Epithelial cell of prostate (primary cell): ENCODE data around the gene ARHGAP1.
A peak's percentile ranks its signal among the peaks of the same experiment; 100 is the strongest.

Experiments used
- DNase-seq: peaks from one replicate; pipeline ENCODE4 v3.0.0-alpha.2; 2011; ENCODE audit warnings: low read depth, low spot score
- H3K27ac ChIP-seq: fragments of 450-650 bp; 2 replicates; pipeline ENCODE4 v1.5.1; 2017; ENCODE audit warnings: mild to moderate bottlenecking

The ARHGAP1 gene

DNA sequence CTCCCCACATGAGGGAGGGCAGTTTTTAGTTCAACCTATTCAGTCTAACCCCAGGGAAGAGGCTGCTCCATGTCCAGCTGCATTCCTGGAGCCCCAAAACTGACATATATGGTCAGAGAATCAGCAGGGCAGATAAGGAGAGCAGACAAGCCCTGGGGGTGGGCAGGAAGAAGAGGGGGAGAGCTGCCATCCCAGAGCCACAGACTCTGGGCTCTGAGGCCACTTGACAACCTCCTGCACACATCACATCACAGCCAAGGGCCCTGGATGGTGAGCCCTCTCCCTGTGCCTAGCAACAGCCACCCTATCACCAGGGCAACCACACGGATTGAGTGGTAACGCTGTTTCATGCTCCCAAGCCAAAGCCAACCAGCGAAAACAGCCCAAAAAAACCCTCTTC lies 3.1 kb downstream of the ARHGAP1 start:
- no peak for DNase-seq
- no peak overlapping the region for H3K27ac ChIP-seq

- no peak overlapping the region for H3K27ac ChIP-seq
- no peak for DNase-seq
Observed at GRCh38 chr11:46696212-46696558, 4.2 kb downstream of the ARHGAP1 start.

GRCh38 chr11:46695345-46696211 lies 4.8 kb downstream of the ARHGAP1 start:
- DNase-seq, result no peak
- no peak overlapping the region for H3K27ac ChIP-seq

DNA sequence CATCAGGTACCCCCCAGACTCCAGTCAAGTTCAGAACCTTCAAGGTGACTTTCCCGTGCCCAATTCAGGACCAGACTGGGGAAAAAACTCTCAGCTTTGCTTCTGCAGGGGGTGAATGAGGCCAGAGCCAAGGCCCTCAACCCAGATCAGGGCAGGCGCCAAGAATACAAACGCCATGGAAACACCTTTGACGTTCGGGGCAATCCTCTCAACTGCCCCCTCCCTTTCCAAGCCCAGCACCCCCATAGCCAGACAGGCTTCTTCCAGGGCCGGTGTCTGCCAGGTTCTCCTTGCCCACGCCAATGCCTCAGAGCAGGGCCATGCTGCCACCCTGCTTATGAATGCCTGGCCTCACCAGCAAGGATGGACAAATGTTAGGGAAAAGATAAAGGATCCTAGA lies 5.8 kb downstream of the ARHGAP1 start:
- H3K27ac ChIP-seq, result peak overlapping the region; percentile 74
- no peak for DNase-seq

DNA sequence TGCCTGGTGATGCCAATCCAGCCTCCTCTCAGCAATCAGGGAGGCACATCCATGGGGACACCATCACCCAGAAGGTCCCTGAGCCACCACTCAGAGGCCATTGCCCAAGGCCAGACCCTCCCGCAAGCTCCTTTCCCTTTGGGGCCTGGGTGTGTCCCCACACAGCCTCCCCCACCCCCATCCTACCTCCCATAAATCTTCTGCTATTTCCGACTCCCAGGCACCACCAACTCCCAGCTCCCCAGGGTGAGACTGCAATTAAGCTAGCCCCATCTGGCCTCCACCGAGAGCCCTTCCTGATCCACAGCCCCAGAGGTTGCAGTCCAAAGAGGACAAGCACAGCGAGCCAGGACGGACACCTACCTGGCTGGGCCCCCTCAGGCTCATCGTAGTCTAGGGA lies 6.3 kb downstream of the ARHGAP1 start:
- DNase-seq, result no peak
- H3K27ac ChIP-seq, result peak overlapping the region; percentile 74

DNA sequence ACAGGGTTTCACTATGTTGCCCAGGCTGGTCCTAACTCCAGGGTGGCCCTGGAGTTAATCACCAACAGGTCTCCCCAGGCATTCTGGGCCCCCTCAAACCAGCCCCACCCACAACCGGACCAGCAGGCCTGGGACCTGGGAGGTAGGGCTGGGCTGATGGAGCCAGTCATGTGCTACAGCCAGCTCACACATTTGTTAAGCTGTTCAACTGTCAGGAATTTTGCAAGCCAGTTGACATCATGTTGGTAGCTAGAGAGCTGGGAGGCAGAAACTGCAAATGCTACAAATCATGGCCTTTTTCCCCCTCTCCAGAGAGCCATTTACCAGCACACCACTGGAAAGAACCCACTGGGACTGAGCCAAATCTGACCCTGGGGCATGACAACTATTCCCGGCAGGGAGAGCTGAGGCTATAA lies 6.8 kb downstream of the ARHGAP1 start:
- peak overlapping the region; percentile 74 for H3K27ac ChIP-seq
- peak; percentile 24 for DNase-seq

DNA sequence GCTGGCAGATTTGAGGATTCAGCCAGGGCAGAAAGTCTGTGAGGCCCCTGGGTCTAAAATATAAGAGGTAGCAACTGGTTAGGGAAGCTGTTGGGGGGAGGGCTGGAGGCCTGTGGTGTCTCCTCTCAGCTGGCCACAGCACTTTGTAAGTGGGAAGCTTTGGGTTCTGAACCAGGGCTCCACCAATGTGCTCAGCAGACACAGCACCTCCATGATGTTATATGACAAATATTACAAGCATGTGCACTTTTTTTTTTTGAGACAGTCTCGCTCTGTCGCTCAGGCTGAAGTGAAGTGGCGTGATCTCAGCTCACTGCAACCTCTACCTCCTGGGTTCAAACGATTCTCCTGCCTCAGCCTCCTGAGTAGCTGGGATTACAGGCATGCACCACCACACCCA lies 8.0 kb downstream of the ARHGAP1 start:
- no peak overlapping the region for H3K27ac ChIP-seq
- no peak for DNase-seq

DNA sequence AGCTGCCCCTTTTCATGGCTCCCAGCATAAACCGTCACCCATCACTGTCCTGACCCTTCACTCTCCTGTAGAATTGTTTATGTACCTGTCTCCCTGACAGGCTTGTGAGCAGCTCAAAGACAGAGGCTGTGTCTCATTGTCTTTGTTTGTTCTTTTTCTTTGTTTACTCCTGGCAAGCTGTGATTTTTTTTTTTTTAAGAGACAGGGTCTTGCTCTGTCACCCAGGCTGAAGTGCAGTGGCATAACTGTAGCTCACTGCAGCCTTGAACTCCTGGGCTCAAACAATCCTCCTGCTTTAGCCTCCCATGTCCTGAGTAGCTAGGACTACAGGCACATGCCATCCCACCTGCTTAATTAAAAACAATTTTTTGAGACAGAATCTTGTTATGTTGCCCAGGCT lies 9.7 kb downstream of the ARHGAP1 start:
- no peak overlapping the region for H3K27ac ChIP-seq
- DNase-seq, result no peak

DNA sequence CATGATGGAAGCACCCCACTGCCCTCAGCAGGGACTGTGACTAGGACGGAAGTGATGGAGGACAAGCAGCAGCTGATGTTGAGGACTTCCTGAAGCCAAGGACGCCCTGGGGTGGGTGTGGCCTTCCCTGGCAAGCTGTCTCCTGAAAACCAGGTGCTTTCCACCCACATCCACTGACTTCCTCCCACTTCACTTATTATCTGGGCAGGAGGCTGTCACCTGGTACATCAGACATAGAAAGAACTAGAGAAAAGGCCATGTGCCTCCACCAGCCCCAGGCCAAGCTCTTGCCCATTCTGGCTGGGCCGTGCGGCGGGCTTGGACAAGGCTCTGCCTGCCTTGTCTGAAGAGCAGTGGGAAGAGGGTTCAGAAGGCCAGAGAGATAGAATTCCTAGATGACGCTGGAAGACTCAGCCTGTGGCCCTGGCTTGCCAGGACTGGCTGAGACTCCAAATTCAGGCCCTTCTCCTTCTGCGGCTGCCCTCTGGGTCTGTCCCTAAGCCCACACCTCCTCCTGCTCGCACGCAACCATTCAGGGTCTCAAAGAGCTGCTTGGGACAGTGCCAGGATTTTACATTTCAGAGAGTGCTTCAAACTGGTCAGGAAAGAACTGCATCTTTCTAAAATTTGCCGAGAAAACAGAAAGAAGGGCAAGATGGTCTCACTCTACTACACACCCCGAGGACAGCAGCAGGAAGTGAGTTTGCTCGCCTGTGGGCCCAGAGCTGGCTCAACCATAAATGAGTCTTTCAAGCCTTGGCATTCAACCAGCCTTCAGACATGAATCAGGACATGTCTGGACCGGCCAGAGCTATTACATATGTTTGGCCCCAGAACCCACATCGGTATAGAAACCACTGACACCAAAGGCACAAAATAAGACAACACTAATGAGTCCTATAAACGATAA lies 13.3 kb downstream of the ARHGAP1 start:
- peak overlapping the region; percentile 100 for H3K27ac ChIP-seq
- DNase-seq, result peak; percentile 93

DNA sequence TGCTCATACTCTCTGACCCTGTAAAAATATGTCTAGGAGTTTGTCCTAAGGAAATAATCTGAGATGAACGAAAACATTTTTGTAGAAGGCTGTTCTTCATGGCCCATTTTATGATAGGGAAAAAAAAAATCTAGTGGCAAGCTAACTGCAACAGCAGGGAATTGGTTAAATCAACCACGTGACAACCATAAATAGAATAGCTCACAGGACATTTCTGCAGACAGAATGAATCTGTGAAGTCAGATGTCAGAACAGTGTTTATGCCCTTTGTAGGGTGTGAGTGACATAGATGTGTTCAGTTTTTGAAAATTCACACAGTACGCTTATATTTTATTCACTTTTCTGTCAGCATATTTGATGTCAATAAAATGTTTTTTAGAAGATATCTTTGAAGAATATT lies 16.1 kb downstream of the ARHGAP1 start:
- H3K27ac ChIP-seq, result peak overlapping the region; percentile 58
- no peak for DNase-seq

GRCh38 chr11:46682773-46683752 lies 17.4 kb downstream of the ARHGAP1 start:
- H3K27ac ChIP-seq, result peak overlapping the region; percentile 58
- DNase-seq, result no peak

- no peak overlapping the region for H3K27ac ChIP-seq
- DNase-seq, result no peak
Observed at GRCh38 chr11:46681814-46682213, 18.6 kb downstream of the ARHGAP1 start.

GRCh38 chr11:46680815-46681214 lies 19.6 kb downstream of the ARHGAP1 start:
- H3K27ac ChIP-seq, result no peak overlapping the region
- no peak for DNase-seq

GRCh38 chr11:46680164-46680760 lies 20.2 kb downstream of the ARHGAP1 start:
- no peak overlapping the region for H3K27ac ChIP-seq
- no peak for DNase-seq

DNA sequence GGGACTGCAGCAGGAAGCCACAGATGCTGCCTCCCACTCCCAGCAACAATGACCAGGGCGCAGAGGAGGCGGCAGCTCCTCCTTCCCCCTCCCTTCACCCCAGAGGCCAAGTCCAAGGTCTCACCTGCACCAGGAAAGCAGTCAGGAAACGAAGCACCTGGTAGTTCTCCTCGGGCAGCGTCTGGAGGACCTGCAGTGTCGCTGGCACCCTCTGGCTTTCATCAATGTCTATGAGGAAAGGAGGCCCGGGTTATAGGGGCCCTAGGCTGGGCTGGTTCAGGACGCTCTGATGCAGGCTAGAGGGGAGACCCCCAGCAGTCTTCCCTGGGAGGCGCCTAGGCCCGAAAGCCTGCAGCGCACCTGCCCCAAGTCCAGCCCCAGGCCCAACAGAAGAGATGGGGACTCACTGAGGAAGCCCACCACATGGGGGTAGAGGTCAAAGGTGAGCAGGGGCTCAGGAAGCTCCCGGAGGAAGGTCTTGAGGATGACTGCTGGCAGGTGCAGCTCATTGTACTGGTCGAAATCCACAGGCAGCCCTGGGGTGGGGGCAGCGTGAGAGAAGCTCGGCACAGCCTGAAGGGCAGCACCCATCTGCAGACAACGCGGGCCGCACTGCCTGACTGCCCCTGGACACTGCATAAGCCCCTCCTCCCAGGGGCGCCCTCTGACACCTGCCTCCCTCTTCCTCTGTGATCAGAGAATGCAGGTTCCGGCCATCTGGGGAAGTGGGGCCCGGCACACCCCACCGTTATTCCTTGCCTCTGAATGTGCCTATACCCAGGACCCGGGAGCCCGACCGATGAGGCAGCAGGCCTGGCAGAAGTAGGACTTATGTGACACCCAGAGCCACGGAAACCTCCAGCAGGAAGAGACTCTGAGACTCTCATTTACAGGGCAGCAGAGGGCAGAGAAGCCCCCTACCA lies 20.9 kb downstream of the ARHGAP1 start:
- H3K27ac ChIP-seq, result no peak overlapping the region
- DNase-seq, result no peak

GRCh38 chr11:46678741-46679130 lies 21.7 kb downstream of the ARHGAP1 start:
- no peak overlapping the region for H3K27ac ChIP-seq
- DNase-seq, result no peak

- no peak overlapping the region for H3K27ac ChIP-seq
Observed at GRCh38 chr11:46677991-46678740, 22.3 kb downstream of the ARHGAP1 start.

GRCh38 chr11:46677169-46677568 lies 23.2 kb downstream of the ARHGAP1 start:
- no peak for DNase-seq
- no peak overlapping the region for H3K27ac ChIP-seq

More at GRCh38 chr11:46677991-46678740, 22.3 kb downstream of the ARHGAP1 start:
- DNase-seq, result no peak
